ENCODE results near the gene IL1RAPL2.

GRCh38 chrX:105543283-105543682, 977.3 kb downstream of the IL1RAPL2 start:
- TF ChIP-seq CTCF (IDR thresholded peaks at IDR 0.05; ENCODE audit: control extremely low read depth in 1 of 3, insufficient read depth in 1 of 3, low read depth in 1 of 3, low read length in 3 of 3) (no peak), POLR2AphosphoS5 (IDR thresholded peaks at IDR 0.05; ENCODE audit: low read depth, low read length) (no peak), GABPA (IDR thresholded peaks at IDR 0.05; ENCODE audit: borderline replicate concordance, insufficient read depth, low read length) (no peak)

Measured in H1 (cell line).